ENCODE data around the gene KXD1. TPM values are rescaled to one million over a fixed set of nuclear protein-coding genes. Genes with fewer than 3 reads are reported as not detected.

The KXD1 gene
- total and polyA plus RNA-seq, 10 of the 15 experiments (the other 5 are each of a cell fraction or from before 2014, with no cell fraction given) = 27.5 to 209 (median 129) TPM

- no TSS peak for BruUV-seq (replicated peaks)
- no peaks in the 10 kb centered on the region for H3K9me3 ChIP-seq (replicated peaks; ENCODE audit: control insufficient read depth, insufficient read depth, low read length)
- ChIA-PET RAD21 (ENCODE audit: unreplicated experiment) (interaction anchor here (0.8 to 2.1 kb wide), 9 partner anchors 36 to 254 kb away, joined by 3 to 7 read pairs (median 5); partner anchors contain the start of gene UPF1), CTCF (interaction anchor here (0.6 to 2.6 kb wide), 17 partner anchors 8 to 369 kb away, joined by 3 to 24 read pairs (median 3); partner anchors contain the start of gene FKBP8), POLR2A (interaction anchor here (0.9 kb wide), 1 partner anchor 37 kb away, joined by 3 read pairs; the partner anchor contains the start of gene KXD1), SMC1A (ENCODE audit: uncharacterized antibody, unreplicated experiment) (interaction anchor here (1.1 to 2.3 kb wide), 4 partner anchors 73 to 254 kb away, joined by 3 to 11 read pairs (median 4); partner anchors contain the start of gene ELL)
- FAIRE-seq (peak; percentile 31), DNase-seq (ENCODE audit: low read depth, low spot score) (no peak), ATAC-seq (peak; percentile 81)
- no peaks in the 10 kb centered on the region; the same call in 1 of the 2 replicates for H4K20me1 ChIP-seq (ENCODE audit: control insufficient read depth, insufficient read depth)
- no peak overlapping the region for H3K27ac ChIP-seq (ENCODE audit: control insufficient read depth, insufficient read depth)
- H3K4me3 ChIP-seq = peak overlapping the region; percentile 67
- H3K27me3 ChIP-seq (replicated peaks in 1 of 2; ENCODE audit: control insufficient read depth in 2 of 2, insufficient read depth in 2 of 2, low read length in 1 of 2) = peaks cover 2% of the 10 kb centered on the region in 2 experiments; a peak in 1 of 4 replicates
- H3K9ac ChIP-seq (ENCODE audit: control insufficient read depth, insufficient read depth, low read length) = no peak overlapping the region; the same call in 1 of the 2 replicates
- in situ Hi-C loops (cut with MboI) = no loop called here
- WGBS (ENCODE audit: insufficient coverage, insufficient replicate concordance, low lambda C conversion rate, missing lambda C conversion rate) = 2% methylated on average over 44 of the region's 54 CpGs
- H3K4me2 ChIP-seq (ENCODE audit: control insufficient read depth, insufficient read depth) = peak overlapping the region; percentile 73
- peaks cover 4% of the 10 kb centered on the region; the same call in 1 of the 2 replicates for H3K79me2 ChIP-seq (ENCODE audit: control insufficient read depth, insufficient read depth, low read length)
- peak overlapping the region; percentile 45 for H2AFZ ChIP-seq (ENCODE audit: control insufficient read depth, low read depth, low read length)
- H3K4me1 ChIP-seq (ENCODE audit: control insufficient read depth, insufficient read depth, low read length) = peaks cover 15% of the 10 kb centered on the region
- intact Hi-C loops (cut with micrococcal nuclease; ENCODE audit: unreplicated experiment) = loop anchor here (2.0 to 5.0 kb wide), 2 partner anchors 83 to 238 kb away; partner anchors contain the start of gene UPF1
- H3K36me3 ChIP-seq (ENCODE audit: control insufficient read depth in 2 of 2, insufficient read depth in 2 of 2, low read length in 1 of 2) = peaks cover 0 to 3% of the 10 kb centered on the region in 2 experiments; a peak in 1 of 4 replicates
- TF ChIP-seq CBX3 (IDR thresholded peaks at IDR 0.05; ENCODE audit: borderline replicate concordance, low read depth) (no peak), ZBTB40 (IDR thresholded peaks at IDR 0.05; ENCODE audit: borderline replicate concordance) (no peak), USF2 (IDR thresholded peaks at IDR 0.05; ENCODE audit: borderline replicate concordance, low read depth, low read length) (no peak), LARP7 (IDR thresholded peaks at IDR 0.05) (peak; percentile 43; the same call in 1 of the 2 replicates), ZSCAN29 (IDR thresholded peaks at IDR 0.05) (peak; percentile 46; the same call in 1 of the 2 replicates), TBL1XR1 (IDR thresholded peaks at IDR 0.05; ENCODE audit: low read depth, low read length) (no peak), MTA3 (IDR thresholded peaks at IDR 0.05; ENCODE audit: borderline replicate concordance, low read length) (no peak), EP300 (IDR thresholded peaks at IDR 0.05; ENCODE audit: borderline replicate concordance in 1 of 2, control insufficient read depth in 1 of 2, low read depth in 2 of 2, low read length in 2 of 2) (no peak), ASH2L (IDR thresholded peaks at IDR 0.05; ENCODE audit: borderline replicate concordance, low read depth) (no peak), PBX3 (IDR thresholded peaks at IDR 0.05; ENCODE audit: insufficient replicate concordance, low read depth, low read length) (no peak), IKZF1 (conservative IDR thresholded peaks at IDR 0.05) (peak; percentile 57), CHD1 (IDR thresholded peaks at IDR 0.05; ENCODE audit: low read depth, low read length) (no peak)
Measured at GRCh38 chr19:18594096-18594823, 36.6 kb downstream of the KXD1 start.
